SU-DHL-6 (cell line): Measurements from ENCODE around the gene CENPX.

ENCODE experiments used
- CTCF ChIP-seq: fragments of 200-600 bp; sonication (generic); IDR thresholded peaks from one replicate; pipeline ENCODE4 v1.5.1; 2017; ENCODE audit warnings: antibody characterized with exemption, mild to moderate bottlenecking, low read length, moderate library complexity; ENCODE audit not compliant: insufficient read depth, poor library complexity, severe bottlenecking
- EZH2phosphoT487 ChIP-seq: fragments of 200-600 bp; sonication (generic), shearing (Covaris generic); conservative IDR thresholded peaks from 2 replicates; pipeline ENCODE4 v1.6.1; 2018; ENCODE audit warnings: mild to moderate bottlenecking, antibody characterized with exemption, low read length, moderate library complexity, mixed read lengths

GRCh38 chr17:81992306-81993102, 30.2 kb downstream of the CENPX start:
- TF ChIP-seq CTCF (no peak), EZH2phosphoT487 (no peak)
